BE2C (cell line): Measurements from ENCODE around the gene MIPOL1.
"Not testable (repeated sequence)": the region's sequence is repeated elsewhere in the genome, so short reads cannot be mapped to it uniquely, and the experiment has no call there.

Experiments used
- DNase-seq: peaks from one replicate; pipeline ENCODE4 v3.0.0-alpha.2; 2020
- H3K27me3 ChIP-seq: fragments of 250-450 bp; sonication (Bioruptor Pico); 2 replicates; pipeline ENCODE4 v1.5.1; 2020; ENCODE audit warnings: mild to moderate bottlenecking
- H3K36me3 ChIP-seq: fragments of 250-450 bp; sonication (Bioruptor Pico); 2 replicates; pipeline ENCODE4 v1.5.1; 2020; ENCODE audit warnings: mild to moderate bottlenecking
- H3K4me1 ChIP-seq: fragments of 250-450 bp; sonication (Bioruptor Pico); 2 replicates; pipeline ENCODE4 v1.5.1; 2020
- H3K4me3 ChIP-seq: 2 replicates; pipeline ENCODE4 v1.5.1; 2011; ENCODE audit warnings: low read depth, low read length
- H3K9me3 ChIP-seq: fragments of 250-450 bp; sonication (Bioruptor Pico); 2 replicates; pipeline ENCODE4 v1.5.1; 2020
- TF ChIP-seq, protein P1 (sequence below): IDR thresholded peaks from 2 replicates; pipeline ENCODE4 v1.5.1; 2012; ENCODE audit warnings: mild to moderate bottlenecking, low read depth, low read length

The MIPOL1 gene

GRCh38 chr14:37289688-37290087 lies 92.0 kb downstream of the MIPOL1 start:
- Histone ChIP-seq H3K9me3 (no peaks in the 10 kb centered on the region; the same call in 1 of the 2 replicates), H3K4me3 (no peak overlapping the region), H3K27me3 (no peaks in the 10 kb centered on the region), H3K4me1 (no peaks in the 10 kb centered on the region), H3K36me3 (no peaks in the 10 kb centered on the region)
- TF ChIP-seq, protein P1, sequence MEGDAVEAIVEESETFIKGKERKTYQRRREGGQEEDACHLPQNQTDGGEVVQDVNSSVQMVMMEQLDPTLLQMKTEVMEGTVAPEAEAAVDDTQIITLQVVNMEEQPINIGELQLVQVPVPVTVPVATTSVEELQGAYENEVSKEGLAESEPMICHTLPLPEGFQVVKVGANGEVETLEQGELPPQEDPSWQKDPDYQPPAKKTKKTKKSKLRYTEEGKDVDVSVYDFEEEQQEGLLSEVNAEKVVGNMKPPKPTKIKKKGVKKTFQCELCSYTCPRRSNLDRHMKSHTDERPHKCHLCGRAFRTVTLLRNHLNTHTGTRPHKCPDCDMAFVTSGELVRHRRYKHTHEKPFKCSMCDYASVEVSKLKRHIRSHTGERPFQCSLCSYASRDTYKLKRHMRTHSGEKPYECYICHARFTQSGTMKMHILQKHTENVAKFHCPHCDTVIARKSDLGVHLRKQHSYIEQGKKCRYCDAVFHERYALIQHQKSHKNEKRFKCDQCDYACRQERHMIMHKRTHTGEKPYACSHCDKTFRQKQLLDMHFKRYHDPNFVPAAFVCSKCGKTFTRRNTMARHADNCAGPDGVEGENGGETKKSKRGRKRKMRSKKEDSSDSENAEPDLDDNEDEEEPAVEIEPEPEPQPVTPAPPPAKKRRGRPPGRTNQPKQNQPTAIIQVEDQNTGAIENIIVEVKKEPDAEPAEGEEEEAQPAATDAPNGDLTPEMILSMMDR, result no peak
- DNase-seq, result no peak

DNA sequence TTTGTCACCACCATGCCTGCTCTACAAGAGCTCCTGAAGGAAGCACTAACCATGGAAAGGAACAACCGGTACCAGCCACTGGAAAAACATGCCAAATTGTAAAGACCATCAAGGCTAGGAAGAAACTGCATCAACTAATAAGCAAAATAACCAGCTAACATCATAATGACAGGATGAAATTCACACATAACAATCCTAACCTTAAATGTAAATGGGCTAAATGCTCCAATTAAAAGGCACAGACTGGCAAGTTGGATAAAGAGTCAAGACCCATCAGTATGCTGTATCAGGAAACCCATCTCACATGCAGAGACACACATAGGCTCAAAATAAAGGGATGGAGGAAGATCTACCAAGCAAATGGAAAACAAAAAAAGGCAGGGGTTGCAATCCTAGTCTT lies 97.5 kb downstream of the MIPOL1 start:
- not testable (repeated sequence) for H3K4me3 ChIP-seq, H3K27me3 ChIP-seq, H3K36me3 ChIP-seq, H3K9me3 ChIP-seq, DNase-seq, H3K4me1 ChIP-seq

DNA sequence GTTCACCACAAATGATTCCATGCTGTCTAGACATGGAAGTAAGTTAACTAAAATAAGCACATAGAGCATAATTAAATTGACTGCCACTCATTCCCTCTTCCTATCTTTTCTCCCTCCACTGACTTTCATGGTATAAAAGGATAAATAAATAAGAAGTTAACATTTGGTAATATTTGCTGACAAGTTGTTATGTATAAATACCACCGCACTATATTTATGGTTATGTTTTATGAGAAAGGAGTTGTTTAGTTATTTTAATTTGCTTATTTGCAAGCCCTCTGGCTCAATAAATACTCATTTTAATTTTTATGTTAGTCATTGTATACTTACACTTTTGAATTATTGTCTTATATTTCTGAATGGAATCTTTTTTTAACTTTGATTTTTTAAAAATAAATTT lies 113.5 kb downstream of the MIPOL1 start:
- no peaks in the 10 kb centered on the region for H3K9me3 ChIP-seq
- TF ChIP-seq, protein P1, result no peak
- no peaks in the 10 kb centered on the region for H3K36me3 ChIP-seq

GRCh38 chr14:37318938-37319337 lies 121.2 kb downstream of the MIPOL1 start:
- Histone ChIP-seq H3K36me3 (no peaks in the 10 kb centered on the region), H3K27me3 (no peaks in the 10 kb centered on the region), H3K4me1 (no peaks in the 10 kb centered on the region), H3K4me3 (no peak overlapping the region), H3K9me3 (no peaks in the 10 kb centered on the region)
- no peak for DNase-seq
- TF ChIP-seq, protein P1, result no peak

More for the DNA sequence above, 113.5 kb downstream of the MIPOL1 start:
- Histone ChIP-seq H3K27me3 (no peaks in the 10 kb centered on the region), H3K4me1 (no peaks in the 10 kb centered on the region), H3K4me3 (no peak overlapping the region)
- no peak for DNase-seq

- TF ChIP-seq, protein P1, result no peak
- no peak for DNase-seq
- H3K4me1 ChIP-seq, result no peaks in the 10 kb centered on the region
- H3K4me3 ChIP-seq, result no peak overlapping the region
- H3K27me3 ChIP-seq, result no peaks in the 10 kb centered on the region
- no peaks in the 10 kb centered on the region for H3K9me3 ChIP-seq
- no peaks in the 10 kb centered on the region for H3K36me3 ChIP-seq
Observed at GRCh38 chr14:37320106-37320505, 122.4 kb downstream of the MIPOL1 start.

DNA sequence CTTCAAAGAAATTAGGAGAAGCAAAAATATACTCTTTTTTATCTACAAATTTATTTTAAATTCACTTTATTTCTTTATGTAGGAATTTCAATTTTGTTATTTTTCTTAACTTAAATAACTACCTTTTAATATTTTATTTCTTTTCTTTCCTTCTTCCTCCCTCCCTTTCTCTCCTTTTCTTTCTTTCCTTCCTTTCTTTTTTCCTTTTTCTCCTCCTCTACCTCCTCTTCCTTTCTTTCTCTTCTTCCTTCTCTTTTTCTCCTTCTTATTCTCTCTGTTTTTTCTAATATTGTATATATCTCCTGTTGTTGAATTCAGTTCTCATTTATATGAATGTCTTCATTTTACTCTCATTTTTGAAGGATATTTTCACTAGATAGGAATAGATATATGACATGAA lies 127.6 kb downstream of the MIPOL1 start:
- no peak for DNase-seq
- TF ChIP-seq, protein P1, result no peak
- Histone ChIP-seq H3K9me3 (no peaks in the 10 kb centered on the region), H3K36me3 (no peaks in the 10 kb centered on the region), H3K4me3 (no peak overlapping the region), H3K27me3 (no peaks in the 10 kb centered on the region), H3K4me1 (no peaks in the 10 kb centered on the region)

GRCh38 chr14:37326434-37326833 lies 128.7 kb downstream of the MIPOL1 start:
- no peak for DNase-seq
- TF ChIP-seq, protein P1, result no peak
- no peaks in the 10 kb centered on the region for H3K9me3 ChIP-seq
- H3K36me3 ChIP-seq, result no peaks in the 10 kb centered on the region
- H3K4me3 ChIP-seq, result no peak overlapping the region
- no peaks in the 10 kb centered on the region for H3K4me1 ChIP-seq
- no peaks in the 10 kb centered on the region for H3K27me3 ChIP-seq

DNA sequence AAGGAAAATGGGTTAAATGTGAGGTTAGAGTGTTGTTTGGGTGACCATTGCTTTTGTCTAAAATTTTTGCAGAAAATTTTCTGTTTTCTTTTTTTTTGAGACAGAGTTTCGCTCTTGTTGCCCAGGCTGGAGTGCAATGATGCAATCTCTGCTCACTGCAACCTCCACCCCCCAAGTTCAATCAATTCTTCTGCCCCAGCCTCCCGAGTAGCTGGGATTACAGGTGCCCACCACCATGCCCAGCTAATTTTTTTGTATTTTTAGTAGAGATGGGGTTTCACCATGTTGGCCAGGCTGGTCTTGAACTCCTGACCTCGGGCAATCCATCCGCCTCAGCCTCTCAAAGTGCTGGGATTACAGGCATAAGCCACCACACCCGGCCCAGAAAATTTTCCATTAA lies 130.2 kb downstream of the MIPOL1 start:
- not testable (repeated sequence) for H3K36me3 ChIP-seq, DNase-seq, H3K4me3 ChIP-seq, H3K27me3 ChIP-seq, H3K9me3 ChIP-seq, H3K4me1 ChIP-seq
